ENCODE measurements around the gene KIF1C.
A peak's percentile ranks its signal among the peaks of the same experiment; 100 is the strongest.

KIF1C gene

GRCh38 chr17:4997302-4998026 lies at the start of gene KIF1C, which contains the start of gene INCA1:
Gene KIF1C, plus strand, starts transcription at chr17:4997950. Its CDS starts 2,297 bp downstream, at chr17:5000247.
Gene INCA1, minus strand, starts transcription at chr17:4997522. Its CDS starts 3,085 bp downstream, at chr17:4994437.
- DNase-seq (ENCODE audit: low read depth): peak; percentile 93

- DNase-seq (ENCODE audit: low read depth): peak; percentile 94
These were observed 49.4 kb upstream of the KIF1C start, which contains the start of gene PFN1 for GRCh38 chr17:4948166-4948930. Gene PFN1, minus strand, starts transcription at chr17:4948530. Its CDS starts 136 bp downstream, at chr17:4948394.

- DNase-seq (ENCODE audit: low read depth): peak; percentile 91
These were observed 48.8 kb upstream of the KIF1C start for GRCh38 chr17:4948931-4949320.

GRCh38 chr17:4949321-4950074 lies 48.3 kb upstream of the KIF1C start:
- peak; percentile 79 for DNase-seq (ENCODE audit: low read depth)

DNA sequence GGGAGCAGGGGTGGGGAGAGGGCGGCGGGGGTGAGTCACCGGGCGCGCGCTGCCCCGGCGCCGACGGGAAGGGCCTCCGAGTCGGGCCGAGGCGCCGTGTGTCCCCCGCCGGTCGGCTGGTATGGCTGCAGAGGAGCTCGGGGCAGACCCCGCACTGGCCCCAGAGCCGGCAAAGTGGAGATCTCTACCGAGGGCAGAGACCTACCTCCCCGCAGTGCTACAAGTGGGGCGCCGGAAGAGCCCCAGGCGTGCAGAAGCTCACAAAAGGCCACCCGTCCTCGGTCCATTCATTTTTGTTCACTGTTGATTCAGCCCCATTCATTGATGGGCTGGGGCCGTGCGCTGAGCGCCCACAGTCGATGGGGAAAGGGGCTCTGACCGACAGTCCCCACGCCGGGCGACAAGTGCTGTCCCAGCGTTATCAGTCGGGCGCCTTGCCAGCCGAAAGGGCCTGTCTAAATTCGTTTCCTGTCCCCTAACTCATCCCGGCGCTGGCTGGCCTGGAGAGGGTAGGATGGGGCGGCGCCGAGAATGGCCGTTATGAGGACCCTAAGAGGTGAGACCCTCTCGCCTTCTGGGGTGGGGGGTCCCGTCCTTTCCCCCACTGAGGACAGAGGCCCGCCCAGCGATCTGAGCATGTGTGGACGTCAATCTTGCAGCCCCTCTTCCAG lies 47.5 kb upstream of the KIF1C start:
- DNase-seq (ENCODE audit: low read depth): no peak

DNA sequence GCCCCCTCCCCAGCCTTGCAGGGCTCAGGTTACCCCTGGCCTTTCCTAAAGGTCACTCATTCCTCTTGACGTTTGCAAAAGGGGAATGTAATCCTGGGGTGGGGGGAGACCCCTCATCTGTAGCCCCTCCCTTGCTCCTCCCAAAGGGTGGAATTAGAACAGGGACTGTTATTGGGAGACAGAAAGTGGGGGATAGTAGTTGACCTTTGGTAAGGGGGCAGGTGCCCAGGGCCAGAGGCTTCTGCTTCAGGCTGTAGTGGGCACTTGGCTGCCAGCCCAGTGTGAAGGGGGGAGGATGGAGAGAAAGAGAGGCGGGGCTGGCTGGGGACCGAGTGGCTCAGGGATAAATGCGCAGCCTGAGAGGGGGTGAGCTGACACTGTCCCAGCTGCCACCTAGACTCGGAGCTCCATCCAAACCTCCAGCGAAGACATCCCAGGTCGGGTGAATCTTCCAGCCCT lies 47.0 kb upstream of the KIF1C start, which contains the start of gene ENO3:
Gene ENO3, plus strand, starts transcription at position 374 of the 459 bp plus-strand sequence. CDS start 711 bp downstream, outside the sequence.
- DNase-seq (ENCODE audit: low read depth): no peak

- no peak for DNase-seq (ENCODE audit: low read depth)
These were observed 46.3 kb upstream of the KIF1C start for GRCh38 chr17:4951486-4951885.

DNA sequence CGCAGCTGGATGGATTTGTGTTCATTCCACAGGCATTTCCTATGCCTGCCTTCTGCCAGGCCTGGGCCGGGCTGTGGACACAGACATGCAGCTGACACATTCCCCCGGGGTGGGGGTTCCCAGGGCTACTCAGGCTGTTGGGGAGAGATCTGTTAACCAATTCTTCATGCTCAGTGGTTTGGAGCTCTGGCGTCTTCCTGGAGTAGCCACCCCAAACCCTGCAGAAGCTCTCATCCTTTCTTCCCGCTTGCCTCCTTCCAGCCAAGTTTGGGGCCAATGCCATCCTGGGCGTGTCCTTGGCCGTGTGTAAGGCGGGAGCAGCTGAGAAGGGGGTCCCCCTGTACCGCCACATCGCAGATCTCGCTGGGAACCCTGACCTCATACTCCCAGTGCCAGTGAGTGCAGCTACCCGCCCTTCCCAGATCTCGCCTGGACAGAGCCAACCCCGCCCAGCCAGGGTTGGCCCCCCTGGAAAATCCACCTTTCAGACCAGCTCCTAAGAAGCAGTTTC lies 44.2 kb upstream of the KIF1C start:
- peak; percentile 75 for DNase-seq (ENCODE audit: low read depth)

- DNase-seq (ENCODE audit: low read depth): no peak
These were observed 42.7 kb upstream of the KIF1C start for GRCh38 chr17:4955091-4955490.

DNA sequence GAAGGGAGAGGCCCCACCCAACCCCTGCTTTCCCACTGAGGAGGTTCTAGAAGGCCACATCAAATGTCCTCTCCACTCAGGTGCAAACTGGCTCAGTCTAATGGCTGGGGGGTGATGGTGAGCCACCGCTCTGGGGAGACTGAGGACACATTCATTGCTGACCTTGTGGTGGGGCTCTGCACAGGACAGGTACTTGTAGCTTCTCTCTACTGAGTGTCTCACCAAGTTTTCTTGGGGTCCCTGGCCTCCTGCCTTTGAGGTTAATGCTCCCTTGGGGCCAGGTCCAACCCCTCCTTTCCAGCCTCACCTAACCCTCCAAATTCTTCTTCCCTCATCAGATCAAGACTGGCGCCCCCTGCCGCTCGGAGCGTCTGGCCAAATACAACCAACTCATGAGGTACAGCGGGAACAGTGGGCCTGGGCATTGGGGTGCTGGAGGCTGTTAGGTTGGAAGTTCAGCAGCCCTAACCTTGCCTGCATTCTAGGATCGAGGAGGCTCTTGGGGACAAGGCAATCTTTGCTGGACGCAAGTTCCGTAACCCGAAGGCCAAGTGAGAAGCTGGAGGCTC lies 41.2 kb upstream of the KIF1C start:
- DNase-seq (ENCODE audit: low read depth): no peak

GRCh38 chr17:4958102-4958501 lies 39.6 kb upstream of the KIF1C start:
- DNase-seq (ENCODE audit: low read depth): no peak

DNA sequence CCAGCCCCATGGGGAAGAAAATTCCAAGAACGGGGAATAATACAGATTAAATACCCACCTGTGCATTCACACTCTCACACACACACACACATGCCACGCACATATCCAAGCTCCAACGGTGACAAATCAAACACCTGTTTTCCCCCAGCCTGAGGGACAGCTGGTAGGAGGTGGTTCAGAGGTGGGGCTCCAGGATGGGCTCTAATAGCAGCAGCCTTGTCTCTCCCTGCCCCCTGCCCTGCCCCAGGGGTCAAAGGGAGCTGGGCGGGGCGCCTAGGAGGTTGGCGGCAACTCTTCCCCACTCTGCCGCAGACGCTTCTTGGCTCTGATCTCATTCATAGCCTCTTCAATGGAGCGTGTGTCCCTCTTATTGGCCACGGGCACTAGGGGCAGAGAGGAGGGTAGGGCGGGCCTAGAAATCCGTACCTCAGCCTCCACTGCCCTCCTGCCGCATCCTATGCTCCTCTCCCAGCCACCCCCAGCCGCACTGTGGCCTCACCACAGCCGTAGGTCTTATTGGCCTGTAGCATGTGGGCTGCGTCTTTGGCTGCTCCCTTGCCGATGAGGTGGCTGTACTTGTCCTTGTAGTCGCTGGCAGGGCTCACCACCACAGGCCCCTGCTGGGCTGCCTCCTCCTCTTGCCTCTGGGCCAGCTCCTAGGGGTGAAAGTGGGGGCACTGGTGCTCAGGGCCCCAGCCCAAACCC lies 38.3 kb upstream of the KIF1C start:
- DNase-seq (ENCODE audit: low read depth): no peak

DNA sequence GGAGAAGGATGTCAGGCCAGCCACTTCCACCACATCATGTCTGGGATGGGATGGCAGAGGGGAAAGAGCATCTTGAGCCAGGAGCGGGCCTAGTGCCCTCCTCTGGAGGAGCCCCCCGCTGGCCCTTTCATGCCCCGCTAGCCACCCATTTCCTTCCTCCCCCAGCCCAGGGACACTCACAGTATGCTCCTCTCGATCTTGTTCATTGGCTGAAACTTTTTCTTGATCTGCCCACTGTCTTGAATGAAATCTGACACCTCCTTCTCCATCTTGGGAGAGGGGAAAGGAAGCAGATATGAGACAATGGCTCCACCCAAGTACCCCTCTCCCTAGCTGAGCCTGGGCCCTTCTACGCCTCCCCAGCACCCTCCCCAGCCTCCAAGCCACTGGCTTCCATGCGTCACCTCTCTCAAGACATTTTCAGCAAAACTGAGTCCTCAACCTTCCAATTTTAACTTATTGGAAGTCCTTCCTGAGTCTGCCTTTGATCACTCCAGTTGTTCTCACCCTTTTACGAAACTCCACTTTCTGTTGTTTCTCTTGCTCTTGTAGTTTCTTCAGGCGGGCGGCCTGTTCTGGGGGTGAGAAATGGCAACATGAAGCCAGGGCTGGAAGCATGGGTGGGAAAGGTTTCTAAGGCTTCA lies 37.3 kb upstream of the KIF1C start:
- no peak for DNase-seq (ENCODE audit: low read depth)

DNA sequence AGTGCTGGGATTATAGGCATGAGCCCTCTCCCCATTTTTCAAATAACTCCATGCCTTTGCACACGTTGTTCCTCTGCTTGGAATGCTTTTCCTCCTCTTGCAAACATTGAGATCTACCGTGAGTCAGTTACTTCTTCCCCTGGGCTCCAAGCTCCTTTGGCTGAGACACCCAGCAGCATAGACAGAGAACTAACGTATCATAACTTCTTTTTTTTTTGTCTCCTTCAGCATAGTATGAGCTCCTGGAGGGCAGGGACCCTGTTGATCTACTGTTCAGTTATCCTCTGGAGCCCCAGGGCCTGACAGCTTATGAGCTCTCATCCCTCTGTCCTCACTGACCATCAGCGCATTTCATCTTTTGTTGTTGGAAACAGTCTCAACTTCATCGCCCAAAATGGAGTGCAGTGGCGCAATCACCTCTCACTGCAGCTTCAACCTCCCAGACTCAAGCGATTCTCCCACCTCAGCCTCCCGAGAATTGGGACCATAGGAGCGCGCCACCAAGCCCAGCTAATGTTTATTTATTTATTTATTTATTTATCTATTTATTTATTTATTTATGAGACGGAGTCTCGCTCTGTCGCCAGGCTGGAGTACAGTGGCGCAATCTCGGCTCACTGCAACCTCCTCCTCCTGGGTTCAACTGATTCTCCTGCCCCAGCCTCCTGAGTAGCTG lies 32.3 kb upstream of the KIF1C start:
- no peak for DNase-seq (ENCODE audit: low read depth)

DNA sequence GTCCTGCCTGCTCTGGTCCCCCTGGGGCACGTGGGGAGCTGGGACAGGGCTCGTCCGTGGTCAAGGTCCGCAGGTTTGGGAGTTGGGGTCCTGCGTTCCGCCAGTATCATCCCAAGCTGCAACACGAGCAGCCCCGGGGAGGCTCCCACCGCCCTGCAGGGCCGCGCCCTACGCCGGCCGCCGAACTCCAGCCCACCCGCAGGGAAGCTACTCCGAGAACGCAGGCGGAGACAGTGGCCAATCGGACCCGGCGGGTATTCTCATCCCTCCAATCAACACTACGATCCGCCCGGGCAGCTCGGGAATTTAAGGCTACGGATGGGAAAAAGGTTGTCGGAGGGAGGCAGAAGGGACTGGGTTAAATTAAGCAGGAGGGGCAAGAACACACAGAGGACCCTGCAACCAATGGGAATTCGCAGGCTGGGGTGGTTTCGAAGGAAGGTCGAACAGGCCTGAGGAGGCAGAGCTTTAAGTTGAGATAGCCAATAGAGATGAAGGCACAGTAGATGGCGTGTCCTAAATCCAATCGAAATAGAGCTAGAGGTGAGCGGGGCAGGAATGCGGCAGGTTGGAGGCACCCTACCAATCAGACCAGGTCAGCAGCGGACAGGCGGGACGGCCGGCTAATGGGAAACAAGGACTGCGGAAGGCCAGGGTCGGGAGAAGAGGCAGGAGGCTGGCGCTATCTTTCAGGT lies 30.8 kb upstream of the KIF1C start:
- peak; percentile 99 for DNase-seq (ENCODE audit: low read depth)

- DNase-seq (ENCODE audit: low read depth): peak; percentile 97
These were observed 29.9 kb upstream of the KIF1C start, which contains the start of gene SPAG7 for GRCh38 chr17:4967539-4968485. Gene SPAG7, minus strand, starts transcription at chr17:4967817. Its CDS starts 13 bp downstream, at chr17:4967804.

- DNase-seq (ENCODE audit: low read depth): no peak
These were observed 29.2 kb upstream of the KIF1C start for GRCh38 chr17:4968486-4969046.
